Suprapubic skin (tissue), 4 donors: ENCODE measurements around the gene JAML.

Source experiments
- CTCF ChIP-seq, 2 donors: fragments of 200-600 bp in 1 of 2; fragments of 450-650 bp in 1 of 2; sonication (generic) in 1 of 2; IDR thresholded peaks; one replicate each; pipeline ENCODE4 v1.5.1; 2016 to 2019; ENCODE audit warnings: antibody characterized with exemption in 2 of 2, mild to moderate bottlenecking in 1 of 2, moderate library complexity in 1 of 2
- EP300 ChIP-seq: sonication (generic); formaldehyde crosslinking; IDR thresholded peaks from one replicate; pipeline ENCODE4 v1.6.1; 2017; ENCODE audit warnings: antibody characterized with exemption
- POLR2A ChIP-seq, 2 donors: fragments of 450-650 bp; IDR thresholded peaks; one replicate each; pipeline ENCODE4 v1.6.1; 2017; ENCODE audit warnings: antibody characterized with exemption in 2 of 2, mild to moderate bottlenecking in 2 of 2, moderate library complexity in 2 of 2
- POLR2AphosphoS5 ChIP-seq, 3 donors: sonication (generic); formaldehyde crosslinking; IDR thresholded peaks; one replicate each; pipeline ENCODE4 v1.6.1; 2017; ENCODE audit warnings: antibody characterized with exemption in 3 of 3

GRCh38 chr11:118162846-118163245, 62.0 kb downstream of the JAML start:
- TF ChIP-seq CTCF (IDR thresholded peaks at IDR 0.05) (no peak), POLR2A (IDR thresholded peaks at IDR 0.05) (no peak), POLR2AphosphoS5 (IDR thresholded peaks at IDR 0.05) (no peak), EP300 (no peak)
